GM21526 (cell line): ENCODE results near the gene RAB26.
A peak's percentile ranks its signal among the peaks of the same experiment; 100 is the strongest.
"Not testable (repeated sequence)": the region's sequence is repeated elsewhere in the genome, so short reads cannot be mapped to it uniquely, and the experiment has no call there.

Source experiments
- ATAC-seq: cut with Tn5 transposase; IDR thresholded peaks from one replicate; pipeline ENCODE4 v1.9.1; 2021; ENCODE audit warnings: moderate library complexity; ENCODE audit not compliant: unreplicated experiment, low FRiP score

The RAB26 gene

GRCh38 chr16:2135770-2136490 is 12.5 kb upstream of the RAB26 start, which contains the start of gene PKD1:
Gene PKD1, minus strand, starts transcription at chr16:2135898. Its CDS starts 209 bp downstream, at chr16:2135689.
- not testable (repeated sequence) for ATAC-seq

GRCh38 chr16:2142942-2143877 is 5.2 kb upstream of the RAB26 start:
- no peak for ATAC-seq

- no peak for ATAC-seq
These were observed 4.4 kb upstream of the RAB26 start for GRCh38 chr16:2143878-2144485.

GRCh38 chr16:2145843-2146242 is 2.6 kb upstream of the RAB26 start:
- no peak for ATAC-seq

GRCh38 chr16:2147378-2147777 is 1.0 kb upstream of the RAB26 start:
- ATAC-seq, result no peak

GRCh38 chr16:2148714-2149629 is 547 bp downstream of the RAB26 start:
- no peak for ATAC-seq

GRCh38 chr16:2149630-2150417 is 1.4 kb downstream of the RAB26 start:
- no peak for ATAC-seq

- no peak for ATAC-seq
These were observed 2.2 kb downstream of the RAB26 start for GRCh38 chr16:2150418-2151187.

- ATAC-seq, result no peak
These were observed 3.0 kb downstream of the RAB26 start for GRCh38 chr16:2151188-2152091.

- ATAC-seq, result no peak
These were observed 4.5 kb downstream of the RAB26 start for GRCh38 chr16:2152695-2153506.

- no peak for ATAC-seq
These were observed 6.2 kb downstream of the RAB26 start for GRCh38 chr16:2154533-2155090.

GRCh38 chr16:2155091-2155950 is 6.9 kb downstream of the RAB26 start, which contains the start of gene TRAF7:
Gene TRAF7, plus strand, starts transcription at chr16:2155782. Its CDS starts 8,139 bp downstream, at chr16:2163921.
- ATAC-seq, result peak; percentile 75

GRCh38 chr16:2155977-2156848 is 7.8 kb downstream of the RAB26 start:
- ATAC-seq, result no peak

GRCh38 chr16:2156849-2157224 is 8.4 kb downstream of the RAB26 start:
- ATAC-seq, result no peak
